CD4-positive, alpha-beta T cell treated with Interleukin-17A for 1 hour (primary cell): ENCODE results near the gene SACM1L.
"Not testable (repeated sequence)": the region's sequence is repeated elsewhere in the genome, so short reads cannot be mapped to it uniquely, and the experiment has no call there.

Source experiments
- DNase-seq: peaks from one replicate; pipeline ENCODE4 v3.0.0-alpha.2; 2020

SACM1L gene

GRCh38 chr3:45742461-45743089 is 53.4 kb downstream of the SACM1L start:
- DNase-seq = no peak

DNA sequence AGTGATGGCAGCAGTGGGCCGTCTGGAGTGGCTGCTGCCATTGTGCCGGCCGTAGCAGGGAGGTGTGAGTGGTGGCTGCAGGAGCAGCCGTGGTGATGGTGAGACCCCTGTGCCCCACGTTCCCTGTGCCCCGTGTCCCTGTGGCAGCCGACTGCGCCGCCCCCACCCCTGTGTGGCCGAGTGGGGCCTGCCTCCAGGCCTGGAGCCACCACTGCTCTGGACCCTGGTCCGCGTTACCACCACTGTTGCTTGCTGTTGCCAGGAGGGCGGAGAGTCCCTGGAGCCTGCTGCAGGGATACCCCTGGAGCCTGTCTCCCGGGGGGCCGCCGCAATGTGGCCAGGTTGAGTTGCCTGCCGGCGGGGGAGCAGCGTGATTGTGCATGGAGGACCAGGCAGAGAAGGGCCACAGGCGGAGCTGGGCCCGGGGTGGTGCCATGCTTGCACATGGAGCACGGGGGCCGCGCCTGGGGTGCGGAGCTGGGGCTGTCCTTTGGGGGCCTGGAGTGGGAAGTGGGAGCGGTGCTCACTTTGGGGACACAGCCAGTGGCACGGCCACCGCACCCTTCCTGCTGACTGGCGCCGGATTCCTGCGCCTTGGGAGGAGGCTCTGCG is 57.1 kb downstream of the SACM1L start:
- DNase-seq = no peak

DNA sequence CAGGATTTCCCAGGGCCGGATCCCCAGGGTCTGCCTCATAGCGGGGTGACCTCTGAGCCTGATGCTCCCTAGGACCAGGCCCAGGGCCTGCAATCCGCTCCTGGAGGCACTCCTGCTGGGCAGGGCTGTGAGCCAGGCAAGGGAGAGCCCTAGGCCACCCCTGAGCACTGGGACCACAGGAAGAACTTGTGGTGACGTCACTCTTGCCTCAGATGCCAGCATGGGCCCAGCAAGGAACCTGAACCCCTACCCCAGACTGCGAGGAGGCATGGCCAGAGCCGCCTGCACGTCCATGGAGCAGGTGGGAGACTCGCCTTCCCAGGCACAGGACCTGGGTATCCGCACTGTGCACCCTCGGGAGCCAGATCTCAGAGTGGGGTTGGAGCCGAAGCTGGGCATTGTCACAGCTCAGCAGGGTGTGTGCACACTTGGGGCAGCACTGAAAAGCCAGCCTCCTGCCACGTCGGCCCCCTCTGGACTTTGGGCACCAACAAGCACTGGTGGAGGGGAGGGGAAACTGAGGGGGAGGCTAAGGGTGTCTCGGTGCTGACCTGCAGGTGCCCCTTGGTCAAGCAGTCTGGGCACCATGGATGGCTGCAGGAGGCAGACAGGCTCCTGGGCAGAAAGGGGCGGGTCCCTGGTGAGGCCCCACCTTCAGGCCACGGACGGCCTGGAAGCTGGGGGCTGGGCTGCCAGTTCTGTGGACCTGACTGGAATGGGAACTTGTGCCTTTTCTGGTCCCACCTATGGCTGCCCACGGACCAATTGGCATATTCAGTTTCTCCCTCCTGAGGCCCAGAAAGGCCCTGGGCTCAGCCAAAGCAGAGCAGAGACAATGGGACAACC is 57.8 kb downstream of the SACM1L start:
- no peak for DNase-seq

GRCh38 chr3:45748068-45748467 is 58.9 kb downstream of the SACM1L start:
- no peak for DNase-seq

DNA sequence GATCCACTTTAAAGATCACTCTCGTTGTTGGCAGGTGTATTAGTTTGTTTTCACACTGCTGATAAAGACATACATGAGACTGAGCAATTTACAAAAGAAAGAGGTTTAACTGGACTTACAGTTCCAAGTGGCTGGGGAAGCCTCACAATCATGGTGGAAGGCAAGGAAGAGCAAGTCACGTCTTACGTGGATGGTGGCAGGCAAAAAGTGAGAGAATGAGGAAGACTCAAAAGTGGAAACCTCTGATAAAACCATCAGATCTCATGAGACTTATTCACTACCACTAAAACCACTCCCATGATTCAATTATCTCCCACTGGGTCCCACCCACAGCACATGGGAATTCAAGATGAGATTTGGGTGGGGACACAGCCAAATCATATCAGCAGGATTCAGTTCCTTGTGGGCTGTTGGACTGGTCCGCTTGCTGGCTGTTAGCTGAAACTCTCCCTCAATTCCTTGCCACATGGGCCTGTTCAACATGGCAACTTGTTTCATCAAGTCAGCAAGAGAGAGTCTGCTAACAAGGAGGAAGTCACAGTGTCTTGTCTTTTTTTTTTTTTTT is 59.9 kb downstream of the SACM1L start:
- DNase-seq = not testable (repeated sequence)

- DNase-seq = no peak
These were observed 60.7 kb downstream of the SACM1L start for GRCh38 chr3:45749880-45750279.

GRCh38 chr3:45751537-45752242 is 62.5 kb downstream of the SACM1L start:
- DNase-seq = no peak

DNA sequence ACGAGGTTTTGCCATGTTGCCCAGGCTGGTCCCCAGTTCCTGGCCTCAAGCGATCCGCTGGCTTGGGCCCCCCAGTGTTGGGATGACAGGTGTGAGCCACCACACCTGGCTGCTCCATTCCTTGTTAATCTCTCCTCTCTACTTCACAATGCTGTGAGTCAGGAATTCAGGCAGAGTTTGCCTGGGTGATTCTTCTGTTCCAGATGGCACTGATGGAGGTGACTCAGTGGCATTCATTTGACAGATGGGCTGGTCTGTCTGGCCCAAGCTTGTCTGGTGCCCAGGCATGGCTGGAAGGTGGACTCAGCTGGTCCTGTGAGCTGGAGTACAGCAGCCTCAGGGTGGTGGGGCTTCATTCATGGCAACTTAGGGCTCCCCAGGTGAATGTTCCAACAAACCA is 63.9 kb downstream of the SACM1L start:
- no peak for DNase-seq

DNA sequence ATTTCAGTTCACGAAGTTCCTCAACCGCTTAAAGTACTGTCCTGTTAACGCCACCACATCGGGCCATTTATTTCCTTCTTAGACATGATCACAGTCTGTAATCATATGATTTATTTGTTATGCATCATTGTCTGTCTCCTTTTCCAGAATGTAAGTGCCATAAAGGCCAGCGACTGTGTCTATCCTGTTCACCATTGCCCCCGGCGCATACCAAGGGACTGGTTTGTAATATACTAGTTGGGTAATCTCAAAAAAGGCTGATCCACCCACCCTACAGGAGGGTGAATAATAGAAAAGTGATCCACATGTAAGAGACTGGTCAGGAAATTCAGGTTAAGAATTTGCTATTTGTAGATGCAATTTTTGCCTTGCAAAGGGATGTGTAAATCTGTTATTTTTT is 65.3 kb downstream of the SACM1L start:
- DNase-seq = no peak

GRCh38 chr3:45756055-45756454 is 66.9 kb downstream of the SACM1L start:
- DNase-seq = no peak

DNA sequence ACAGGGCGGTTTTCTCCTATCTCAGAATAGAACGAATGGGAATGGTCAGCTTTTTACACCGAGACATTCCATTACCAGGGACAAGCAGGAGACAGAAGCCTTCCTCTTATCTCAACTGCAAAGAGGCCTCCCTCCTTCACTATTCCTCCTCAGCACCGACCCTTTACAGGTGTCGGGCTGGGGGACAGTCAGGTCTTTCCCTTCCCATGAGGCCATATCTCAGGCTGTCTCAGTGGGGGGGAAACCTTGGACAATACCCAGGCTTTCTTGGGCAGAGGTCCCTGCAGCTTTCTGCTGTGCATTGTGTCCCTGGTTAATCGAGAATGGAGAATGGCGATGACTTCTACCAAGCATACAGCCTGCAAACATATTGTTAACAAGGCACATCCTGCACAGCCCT is 67.9 kb downstream of the SACM1L start:
- not testable (repeated sequence) for DNase-seq

DNA sequence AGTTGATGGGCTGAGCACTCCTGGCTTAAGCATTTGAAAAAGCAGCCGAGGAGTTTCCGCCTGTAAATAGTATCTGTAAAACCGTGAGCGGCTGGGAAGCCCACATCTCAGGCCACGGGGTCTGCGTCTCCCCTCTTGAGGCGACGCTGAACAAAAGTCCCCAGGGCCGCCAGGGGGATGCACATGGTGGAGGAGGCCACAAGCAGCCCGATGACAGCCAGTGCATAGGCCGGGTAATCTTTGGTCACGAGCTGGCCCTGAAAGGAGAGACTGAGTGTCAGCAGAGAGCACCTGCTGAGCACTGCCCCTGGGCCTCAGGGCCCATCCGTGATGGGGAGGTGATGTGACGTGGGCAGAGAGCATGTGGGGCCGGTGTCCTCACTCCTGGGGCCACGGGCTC is 69.7 kb downstream of the SACM1L start:
- no peak for DNase-seq

DNA sequence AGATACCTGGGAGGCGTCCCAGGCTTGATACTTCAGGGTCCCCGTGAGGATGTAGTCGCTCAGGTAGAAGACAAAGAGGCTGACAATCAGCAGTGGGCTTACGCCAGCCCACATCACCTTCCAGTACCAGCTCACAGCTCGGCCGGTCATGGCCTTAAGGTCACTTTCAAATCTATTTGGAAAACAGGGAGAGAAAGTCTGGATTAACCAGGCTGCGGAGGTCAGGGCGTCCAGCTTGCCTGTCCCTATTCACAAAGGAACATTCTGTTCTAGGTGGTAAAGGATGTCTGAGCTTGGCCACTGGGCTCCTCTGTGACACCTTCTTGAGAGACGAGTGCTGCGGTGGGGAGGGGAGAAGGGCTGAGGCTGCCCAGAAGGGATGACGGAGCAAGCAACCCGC is 70.7 kb downstream of the SACM1L start:
- no peak for DNase-seq

DNA sequence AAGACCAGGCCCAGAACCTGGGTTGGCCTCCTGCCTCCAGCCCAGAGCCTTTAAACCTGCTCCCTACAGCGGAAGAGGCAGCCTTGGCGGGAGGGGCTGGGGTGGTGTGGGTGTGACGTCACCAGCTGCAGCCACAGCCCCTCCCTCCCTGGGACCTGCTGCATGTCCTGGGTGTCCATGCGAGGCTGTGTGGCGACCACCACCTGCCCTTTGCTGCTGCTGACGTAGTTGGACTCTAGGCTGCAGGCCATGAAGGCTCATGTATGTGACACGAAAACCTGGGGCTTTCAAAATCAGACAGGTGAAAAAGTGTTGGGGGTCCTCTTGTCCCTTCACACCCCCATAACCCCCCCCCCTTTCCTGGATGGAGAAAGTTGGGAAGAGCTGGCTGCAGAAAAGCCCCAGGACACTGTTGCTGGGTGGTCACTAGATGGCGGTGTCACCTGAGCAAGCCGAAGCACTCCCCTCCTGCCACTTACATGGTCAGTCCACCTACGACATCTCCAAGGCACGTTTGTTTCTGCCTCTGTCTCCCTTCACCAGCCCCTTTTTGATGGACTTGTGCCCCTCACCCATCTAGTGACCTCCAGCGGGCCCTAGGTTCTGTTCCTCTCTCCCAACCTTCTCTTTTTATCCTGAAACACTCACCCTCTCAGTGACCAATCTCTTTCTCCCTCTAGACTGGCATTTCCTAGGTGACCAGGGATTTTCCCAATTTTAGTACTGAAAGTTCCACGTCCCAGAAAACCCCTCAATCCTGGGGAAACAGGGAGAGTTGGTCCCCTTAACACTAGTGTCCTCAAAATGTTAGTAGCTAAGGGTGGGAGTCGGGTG is 71.9 kb downstream of the SACM1L start:
- DNase-seq = peak; percentile 55

- DNase-seq = no peak
These were observed 72.6 kb downstream of the SACM1L start for GRCh38 chr3:45761831-45762230.

- DNase-seq = no peak
These were observed 73.6 kb downstream of the SACM1L start for GRCh38 chr3:45762647-45763302.

- DNase-seq = no peak
These were observed 74.1 kb downstream of the SACM1L start for GRCh38 chr3:45763303-45763675.

- DNase-seq = no peak
These were observed 76.2 kb downstream of the SACM1L start for GRCh38 chr3:45765266-45765851.

DNA sequence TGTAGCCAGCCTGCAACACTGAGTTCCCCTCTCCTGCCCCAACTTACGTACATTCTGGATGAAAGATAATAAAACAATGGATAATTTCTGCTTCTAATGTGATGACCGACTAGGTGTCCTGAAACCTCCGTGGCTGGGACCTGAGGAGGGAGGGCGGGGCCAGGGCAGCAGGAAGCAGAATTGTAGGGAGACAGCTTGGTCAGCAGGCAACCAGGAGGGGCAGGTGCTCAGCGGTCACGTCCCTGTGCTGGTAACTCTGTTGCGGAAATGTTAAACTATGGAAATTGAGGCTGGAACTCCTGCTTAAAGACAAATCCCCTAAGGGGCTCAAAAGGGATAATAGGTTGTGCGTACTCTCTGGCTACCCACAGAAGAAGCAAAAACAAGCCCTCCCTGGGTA is 76.8 kb downstream of the SACM1L start:
- DNase-seq = no peak

DNA sequence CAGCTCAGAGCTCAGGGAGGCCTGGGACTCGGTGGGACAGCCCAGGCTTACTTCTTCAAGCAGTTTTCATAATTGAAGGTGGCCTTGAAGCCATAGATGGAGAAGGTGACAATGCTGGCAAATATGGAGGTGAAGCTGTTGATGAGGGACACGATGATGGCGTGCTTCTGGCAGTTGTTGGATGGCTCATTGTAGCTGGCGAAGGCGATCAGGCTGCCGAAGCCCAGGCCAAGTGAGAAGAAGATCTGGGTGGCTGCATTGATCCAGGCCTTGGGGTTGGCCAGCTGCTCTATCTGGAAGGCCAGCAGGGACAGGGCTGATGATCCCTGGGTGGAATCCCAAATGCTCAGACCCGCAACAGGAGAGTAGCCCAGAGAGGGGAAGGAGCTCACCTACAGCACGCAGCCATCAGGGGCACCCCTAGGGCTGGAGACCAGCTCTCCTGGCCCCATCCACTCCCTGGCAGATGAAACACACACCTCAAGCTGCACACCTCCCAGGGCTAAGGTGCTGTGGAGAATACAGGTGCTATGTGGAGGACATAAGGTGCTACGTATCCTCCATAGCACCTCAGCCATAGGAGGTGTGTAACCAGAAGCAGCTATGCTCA is 82.1 kb downstream of the SACM1L start:
- DNase-seq = no peak

- no peak for DNase-seq
These were observed 82.6 kb downstream of the SACM1L start for GRCh38 chr3:45771831-45772230.
